Memory B cell (primary cell): Measurements from ENCODE around the gene PABPN1L.

Experiments used
- ATAC-seq: fragments of 150-1000 bp; cut with Tn5 transposase; 2 replicates; pipeline ENCODE4 v1.10.0; 2021; ENCODE audit warnings: low read depth, mild to moderate bottlenecking, moderate library complexity
- DNase-seq, 2 donors: peaks; one replicate each; pipeline ENCODE4 v3.0.0; 2022; ENCODE audit warnings: low spot score in 2 of 2
- H3K27ac Mint-ChIP-seq: one replicate; pipeline ENCODE4 v1.8.0; 2022; ENCODE audit warnings: mild to moderate bottlenecking, moderate library complexity, mixed read lengths
- H3K27me3 Mint-ChIP-seq: one replicate; pipeline ENCODE4 v1.8.0; 2022; ENCODE audit warnings: mixed read lengths
- H3K36me3 Mint-ChIP-seq: one replicate; pipeline ENCODE4 v1.8.0; 2022; ENCODE audit warnings: mild to moderate bottlenecking, mixed read lengths
- H3K4me1 Mint-ChIP-seq: one replicate; pipeline ENCODE4 v1.8.0; 2022; ENCODE audit warnings: mixed read lengths
- H3K4me3 Mint-ChIP-seq: one replicate; pipeline ENCODE4 v1.8.0; 2022; ENCODE audit warnings: mild to moderate bottlenecking, moderate library complexity, mixed read lengths
- H3K9me3 Mint-ChIP-seq: one replicate; pipeline ENCODE4 v1.8.0; 2022; ENCODE audit warnings: mixed read lengths

PABPN1L gene

DNA sequence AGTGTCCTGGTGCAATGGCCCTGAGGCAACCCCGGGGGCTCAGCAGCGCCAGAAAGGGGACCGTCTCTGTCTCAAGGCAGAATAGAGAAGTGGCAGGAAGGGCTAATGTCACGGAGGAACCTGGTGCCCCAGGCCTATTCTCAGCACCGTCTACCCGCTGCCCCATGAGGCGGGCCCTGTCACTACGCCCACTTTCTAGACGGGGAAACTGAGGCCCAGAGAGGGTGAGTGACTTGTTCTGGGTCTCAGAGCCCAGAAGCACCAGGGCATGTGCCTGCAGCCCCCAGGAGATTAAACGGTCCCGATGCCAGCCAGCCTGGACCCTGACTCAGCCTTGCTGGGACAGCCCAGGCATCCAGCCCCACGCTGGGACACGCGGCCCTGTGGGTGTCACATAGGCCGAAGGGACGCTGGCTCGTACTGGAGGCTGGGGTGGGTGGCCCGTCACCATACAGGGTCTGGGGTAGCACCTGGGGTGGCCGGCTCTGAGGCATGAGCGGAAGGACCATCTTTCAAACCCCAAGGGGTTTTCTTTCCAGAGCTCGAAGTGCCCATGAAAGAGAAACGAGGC, 40.2 kb upstream of the PABPN1L start:
- peaks cover 6% of the 10 kb centered on the region for H3K36me3 Mint-ChIP-seq
- H3K4me3 Mint-ChIP-seq: no peak overlapping the region
- H3K9me3 Mint-ChIP-seq: no peaks in the 10 kb centered on the region
- no peak overlapping the region for H3K27ac Mint-ChIP-seq
- ATAC-seq (no peak), DNase-seq (no peak)
- H3K27me3 Mint-ChIP-seq: no peaks in the 10 kb centered on the region
- H3K4me1 Mint-ChIP-seq: peaks cover 31% of the 10 kb centered on the region

DNA sequence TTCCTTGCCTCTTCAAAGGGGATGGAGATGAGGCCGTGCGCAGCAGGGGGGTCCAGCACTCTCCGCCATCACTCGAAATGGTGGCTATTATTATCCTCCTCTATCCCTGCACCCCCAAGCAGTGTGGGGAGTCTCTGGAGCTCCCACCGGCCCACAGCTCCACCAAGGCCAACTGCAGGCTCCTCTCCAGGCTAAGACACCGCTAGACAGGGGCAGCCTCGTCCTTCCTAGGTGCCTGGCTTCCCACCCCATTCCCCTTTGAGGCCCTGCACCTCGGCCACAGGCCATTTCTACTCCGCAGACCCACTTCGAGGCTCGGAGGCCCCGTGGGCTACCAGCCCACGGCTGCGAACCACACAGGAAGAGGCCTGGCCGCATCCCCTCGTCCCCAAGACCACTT, 39.6 kb upstream of the PABPN1L start:
- Mint-ChIP-seq H3K27me3 (no peaks in the 10 kb centered on the region), H3K9me3 (no peaks in the 10 kb centered on the region), H3K4me1 (peaks cover 25% of the 10 kb centered on the region), H3K27ac (no peak overlapping the region), H3K36me3 (peaks cover 6% of the 10 kb centered on the region), H3K4me3 (no peak overlapping the region)
- no peak for DNase-seq
- ATAC-seq: no peak

GRCh38 chr16:88905563-88905962, 39.1 kb upstream of the PABPN1L start:
- Mint-ChIP-seq H3K27ac (no peak overlapping the region), H3K9me3 (no peaks in the 10 kb centered on the region), H3K4me3 (no peak overlapping the region), H3K4me1 (peaks cover 24% of the 10 kb centered on the region), H3K27me3 (no peaks in the 10 kb centered on the region), H3K36me3 (peaks cover 6% of the 10 kb centered on the region)
- DNase-seq (peak in 1 of 2 donors; percentile 25), ATAC-seq (peak; percentile 70)

- Mint-ChIP-seq H3K27ac (no peak overlapping the region), H3K27me3 (no peaks in the 10 kb centered on the region), H3K9me3 (no peaks in the 10 kb centered on the region), H3K4me1 (peaks cover 17% of the 10 kb centered on the region), H3K4me3 (no peak overlapping the region), H3K36me3 (peaks cover 2% of the 10 kb centered on the region)
- ATAC-seq (no peak), DNase-seq (no peak)
Observed at GRCh38 chr16:88904676-88905365, 38.4 kb upstream of the PABPN1L start.

DNA sequence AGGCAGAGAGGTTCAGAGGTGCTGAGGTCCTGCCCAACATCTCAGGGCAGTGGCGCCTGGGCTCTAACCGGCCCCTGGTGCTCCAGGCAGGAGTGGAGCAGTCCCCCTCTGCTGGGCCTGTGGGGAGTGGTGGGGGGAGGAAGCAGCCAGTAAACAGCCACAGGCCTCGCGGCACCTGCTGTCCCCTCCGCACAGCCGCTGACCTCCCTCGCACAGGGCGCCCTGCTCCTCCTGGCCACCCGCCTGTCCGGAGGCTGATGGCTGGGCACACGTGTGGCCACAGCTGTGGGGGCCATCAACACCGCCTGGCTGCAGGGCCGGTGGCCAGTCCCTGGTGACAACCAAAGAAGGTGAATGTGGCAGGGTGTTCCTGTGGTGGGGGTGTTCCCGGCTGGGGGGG, 36.8 kb upstream of the PABPN1L start:
- Mint-ChIP-seq H3K27ac (no peak overlapping the region), H3K4me1 (peaks cover 15% of the 10 kb centered on the region), H3K9me3 (no peaks in the 10 kb centered on the region)

GRCh38 chr16:88902744-88903143, 36.3 kb upstream of the PABPN1L start:
- DNase-seq (no peak), ATAC-seq (no peak)
- no peaks in the 10 kb centered on the region for H3K27me3 Mint-ChIP-seq
- no peaks in the 10 kb centered on the region for H3K36me3 Mint-ChIP-seq
- H3K4me3 Mint-ChIP-seq: no peak overlapping the region
- no peak overlapping the region for H3K27ac Mint-ChIP-seq
- peaks cover 14% of the 10 kb centered on the region for H3K4me1 Mint-ChIP-seq
- H3K9me3 Mint-ChIP-seq: no peaks in the 10 kb centered on the region

More for the DNA sequence above, 36.8 kb upstream of the PABPN1L start:
- no peak for ATAC-seq
- H3K27me3 Mint-ChIP-seq: no peaks in the 10 kb centered on the region
- no peak for DNase-seq
- H3K4me3 Mint-ChIP-seq: no peak overlapping the region
- no peaks in the 10 kb centered on the region for H3K36me3 Mint-ChIP-seq

GRCh38 chr16:88901718-88902337, 35.4 kb upstream of the PABPN1L start:
- DNase-seq (no peak), ATAC-seq (no peak)
- H3K9me3 Mint-ChIP-seq: no peaks in the 10 kb centered on the region
- H3K4me3 Mint-ChIP-seq: no peak overlapping the region
- no peaks in the 10 kb centered on the region for H3K36me3 Mint-ChIP-seq
- peaks cover 12% of the 10 kb centered on the region for H3K4me1 Mint-ChIP-seq
- H3K27ac Mint-ChIP-seq: no peak overlapping the region
- no peaks in the 10 kb centered on the region for H3K27me3 Mint-ChIP-seq

- ATAC-seq (no peak), DNase-seq (no peak)
- Mint-ChIP-seq H3K9me3 (no peaks in the 10 kb centered on the region), H3K27ac (no peak overlapping the region), H3K4me1 (peaks cover 4% of the 10 kb centered on the region), H3K27me3 (no peaks in the 10 kb centered on the region), H3K4me3 (no peak overlapping the region), H3K36me3 (no peaks in the 10 kb centered on the region)
Observed at GRCh38 chr16:88900662-88901052, 34.2 kb upstream of the PABPN1L start.

- DNase-seq: no peak
- Mint-ChIP-seq H3K36me3 (no peaks in the 10 kb centered on the region), H3K9me3 (no peaks in the 10 kb centered on the region), H3K4me3 (no peak overlapping the region), H3K27me3 (no peaks in the 10 kb centered on the region), H3K4me1 (peaks cover 4% of the 10 kb centered on the region), H3K27ac (no peak overlapping the region)
- ATAC-seq: no peak
Observed at GRCh38 chr16:88899901-88900661, 33.6 kb upstream of the PABPN1L start.

- DNase-seq: no peak
- no peak for ATAC-seq
- Mint-ChIP-seq H3K4me3 (no peak overlapping the region), H3K4me1 (peaks cover 8% of the 10 kb centered on the region), H3K27me3 (no peaks in the 10 kb centered on the region), H3K36me3 (no peaks in the 10 kb centered on the region), H3K9me3 (no peaks in the 10 kb centered on the region), H3K27ac (no peak overlapping the region)
Observed at GRCh38 chr16:88897696-88898425, 31.4 kb upstream of the PABPN1L start.

- Mint-ChIP-seq H3K4me1 (peaks cover 8% of the 10 kb centered on the region), H3K4me3 (no peak overlapping the region), H3K27me3 (no peaks in the 10 kb centered on the region), H3K27ac (no peak overlapping the region), H3K36me3 (peaks cover 2% of the 10 kb centered on the region), H3K9me3 (no peaks in the 10 kb centered on the region)
- DNase-seq (no peak), ATAC-seq (no peak)
Observed at GRCh38 chr16:88896238-88897070, 30.0 kb upstream of the PABPN1L start.

DNA sequence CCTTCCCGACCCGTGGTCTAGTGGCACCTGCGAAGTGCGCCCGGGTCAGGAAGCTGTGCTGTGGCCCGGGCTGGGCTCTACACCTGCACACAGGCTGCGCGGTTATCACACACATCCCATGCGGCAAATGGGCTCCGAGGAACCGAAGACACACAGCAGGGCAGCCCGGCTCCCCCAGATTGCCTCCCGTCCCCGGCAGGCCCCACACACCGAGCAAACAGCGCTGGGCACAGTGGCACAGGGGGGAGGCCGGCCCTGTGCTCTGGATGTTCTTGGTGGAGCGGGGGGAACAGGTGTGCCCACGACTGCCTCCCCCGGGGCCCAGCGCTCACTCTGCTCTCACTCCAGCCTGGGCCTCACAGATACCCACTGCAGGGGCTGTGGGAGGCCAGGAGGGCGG, 28.9 kb upstream of the PABPN1L start:
- H3K27me3 Mint-ChIP-seq: no peaks in the 10 kb centered on the region
- ATAC-seq: peak; percentile 16
- H3K36me3 Mint-ChIP-seq: peaks cover 8% of the 10 kb centered on the region
- H3K9me3 Mint-ChIP-seq: no peaks in the 10 kb centered on the region
- peak overlapping the region; percentile 38 for H3K27ac Mint-ChIP-seq
- DNase-seq: no peak
- H3K4me1 Mint-ChIP-seq: peaks cover 8% of the 10 kb centered on the region
- H3K4me3 Mint-ChIP-seq: no peak overlapping the region

DNA sequence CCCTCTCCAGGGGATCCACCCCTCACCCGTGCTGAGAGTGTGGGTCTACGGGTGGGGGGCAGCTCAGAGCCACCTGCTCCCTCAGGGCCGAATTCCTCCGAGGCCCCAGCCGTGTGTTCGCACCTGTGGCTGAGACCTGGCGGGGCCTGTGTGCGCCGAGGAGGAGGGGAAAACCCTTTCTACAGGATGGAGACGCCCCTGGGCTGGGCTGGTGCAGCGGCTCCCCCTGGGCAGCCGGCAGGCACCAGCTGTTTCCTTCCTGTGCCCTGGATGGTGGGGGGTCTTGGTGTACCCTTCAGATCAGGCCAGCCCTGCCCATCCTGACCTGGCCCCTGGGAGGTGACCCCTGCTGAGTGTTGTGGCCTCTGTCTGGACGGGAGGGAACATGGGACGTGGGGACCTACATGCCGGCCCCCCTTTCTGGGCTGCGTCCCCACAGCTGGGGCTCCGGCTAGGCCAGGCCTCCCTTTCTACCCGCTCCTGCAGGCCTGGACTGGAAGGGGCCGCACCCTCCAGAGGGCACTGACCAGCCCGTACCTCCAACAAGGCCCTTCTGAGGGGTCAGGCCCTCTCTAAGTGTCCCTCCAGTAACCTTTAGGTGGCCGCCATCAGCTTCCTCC, 28.3 kb upstream of the PABPN1L start:
- no peaks in the 10 kb centered on the region for H3K27me3 Mint-ChIP-seq
- ATAC-seq: peak; percentile 74
- peaks cover 8% of the 10 kb centered on the region for H3K4me1 Mint-ChIP-seq

More for the DNA sequence above, 28.3 kb upstream of the PABPN1L start:
- Mint-ChIP-seq H3K27ac (peak overlapping the region; percentile 38), H3K4me3 (no peak overlapping the region), H3K36me3 (peaks cover 10% of the 10 kb centered on the region), H3K9me3 (no peaks in the 10 kb centered on the region)
- no peak for DNase-seq
